Aorta (tissue), 4 donors: Measurements from ENCODE around the gene SLX1A. TPM values are rescaled to one million over a fixed set of nuclear protein-coding genes. Genes with fewer than 3 reads are reported as not detected.

ENCODE experiments used
- polyA plus RNA-seq, 2 donors: library from polyadenylated mRNA; stranded (reverse); fragments of 200-250 nt; gene quantifications; one replicate each; pipeline ENCODE4 v1.2.3, GENCODE V29; 2013
- total RNA-seq, 2 donors: library from RNA; stranded (reverse); fragmentation: NEBNext Ultra II Directional; extraction: Animal tissue kit (Norgen Biotek cat#: 25700); gene quantifications; one replicate each; pipeline ENCODE4 v1.2.1, GENCODE V29; 2021
- donor health status: healthy with polysubstance abuse.
- donor health status: Bipolar disorder and iron deficiency.
- donor health status: DM: no; HTN: no; CAD: no.
- donor health status: DM: yes; HTN: yes; CAD: no.

SLX1A gene
- total and polyA plus RNA-seq, 4 donors, result 19.8 to 66.6 (median 31.2) TPM

Other genes with a start within 250 kb of the SLX1A start
- 100 to 1,000 TPM in 1 of 2 donors, 10 to 100 TPM in 1; 88.0 to 115 TPM for gene TMEM219, start 231.8 kb upstream of the SLX1A start, total RNA-seq
- 100 to 1,000 TPM; 189 to 244 TPM for gene TMEM219, start 231.8 kb upstream of the SLX1A start, polyA plus RNA-seq
- 10 to 100 TPM; 37.5 to 57.7 TPM for gene TAOK2, start 220.0 kb upstream of the SLX1A start, total RNA-seq
- 10 to 100 TPM in 1 of 2 donors, 1 to 10 TPM in 1; 7.6 to 24.2 TPM for gene TAOK2, start 220.0 kb upstream of the SLX1A start, polyA plus RNA-seq
- 1 to 10 TPM; 7.9 to 8.8 TPM for gene HIRIP3, start 198.3 kb upstream of the SLX1A start, total RNA-seq
- gene HIRIP3, start 198.3 kb upstream of the SLX1A start, polyA plus RNA-seq, result 10 to 100 TPM; 13.3 to 23.6 TPM
- gene INO80E, start 197.6 kb upstream of the SLX1A start, total RNA-seq, result 10 to 100 TPM; 46.1 to 73.1 TPM
- gene INO80E, start 197.6 kb upstream of the SLX1A start, polyA plus RNA-seq, result 100 to 1,000 TPM in 1 of 2 donors, 10 to 100 TPM in 1; 51.0 to 108 TPM
- 1 to 10 TPM in 1 of 2 donors, under 1 TPM in 1; 0.23 to 1.8 TPM for gene DOC2A, start 182.8 kb upstream of the SLX1A start, total RNA-seq
- gene DOC2A, start 182.8 kb upstream of the SLX1A start, polyA plus RNA-seq, result under 1 TPM in 1 of 2 donors, not detected in 1; 0.08 TPM
- gene C16orf92, start 170.7 kb upstream of the SLX1A start, total RNA-seq, result not detected
- not detected for gene C16orf92, start 170.7 kb upstream of the SLX1A start, polyA plus RNA-seq
- not detected for gene TLCD3B, start 162.6 kb upstream of the SLX1A start, total RNA-seq
- not detected for gene TLCD3B, start 162.6 kb upstream of the SLX1A start, polyA plus RNA-seq
- 100 to 1,000 TPM; 791 to 861 TPM for gene ALDOA, start 128.1 kb upstream of the SLX1A start, total RNA-seq
- 100 to 1,000 TPM; 494 to 621 TPM for gene ALDOA, start 128.1 kb upstream of the SLX1A start, polyA plus RNA-seq
- 10 to 100 TPM; 50.2 to 51.0 TPM for gene PPP4C, start 117.9 kb upstream of the SLX1A start, total RNA-seq
- 10 to 100 TPM; 58.0 to 70.3 TPM for gene PPP4C, start 117.9 kb upstream of the SLX1A start, polyA plus RNA-seq
- gene TBX6, start 102.0 kb upstream of the SLX1A start, total RNA-seq, result 1 to 10 TPM in 1 of 2 donors, under 1 TPM in 1; 0.62 to 1.4 TPM
- gene TBX6, start 102.0 kb upstream of the SLX1A start, polyA plus RNA-seq, result 1 to 10 TPM in 1 of 2 donors, not detected in 1; 1.7 TPM
- gene YPEL3, start 97.7 kb upstream of the SLX1A start, total RNA-seq, result 10 to 100 TPM; 66.0 to 90.3 TPM
- 100 to 1,000 TPM in 1 of 2 donors, 10 to 100 TPM in 1; 94.2 to 240 TPM for gene YPEL3, start 97.7 kb upstream of the SLX1A start, polyA plus RNA-seq
- 10 to 100 TPM in 1 of 2 donors, 1 to 10 TPM in 1; 6.0 to 18.1 TPM for gene GDPD3, start 80.3 kb upstream of the SLX1A start, total RNA-seq
- 10 to 100 TPM in 1 of 2 donors, 1 to 10 TPM in 1; 2.1 to 22.8 TPM for gene GDPD3, start 80.3 kb upstream of the SLX1A start, polyA plus RNA-seq
- gene MAPK3, start 70.7 kb upstream of the SLX1A start, total RNA-seq, result 100 to 1,000 TPM in 1 of 2 donors, 10 to 100 TPM in 1; 95.0 to 138 TPM
- gene MAPK3, start 70.7 kb upstream of the SLX1A start, polyA plus RNA-seq, result 100 to 1,000 TPM; 110 to 135 TPM
- 10 to 100 TPM; 38.4 to 42.8 TPM for gene CORO1A, start 10.3 kb upstream of the SLX1A start, total RNA-seq
- gene CORO1A, start 10.3 kb upstream of the SLX1A start, polyA plus RNA-seq, result 10 to 100 TPM; 12.8 to 48.2 TPM
- gene BOLA2B, start 209 bp upstream of the SLX1A start, total RNA-seq, result 10 to 100 TPM; 31.3 to 52.1 TPM
- gene BOLA2B, start 209 bp upstream of the SLX1A start, polyA plus RNA-seq, result 100 to 1,000 TPM in 1 of 2 donors, 10 to 100 TPM in 1; 81.6 to 145 TPM
- gene SULT1A3, start 5.4 kb downstream of the SLX1A start, total RNA-seq, result 10 to 100 TPM in 1 of 2 donors, 1 to 10 TPM in 1; 6.6 to 29.7 TPM
- 10 to 100 TPM; 19.7 to 91.1 TPM for gene SULT1A3, start 5.4 kb downstream of the SLX1A start, polyA plus RNA-seq
- 10 to 100 TPM; 19.5 to 25.8 TPM for gene NPIPB13, start 54.6 kb downstream of the SLX1A start, total RNA-seq
- gene NPIPB13, start 54.6 kb downstream of the SLX1A start, polyA plus RNA-seq, result 1 to 10 TPM in 1 of 2 donors, under 1 TPM in 1; 0.13 to 8.5 TPM
- gene CD2BP2, start 161.4 kb downstream of the SLX1A start, total RNA-seq, result 10 to 100 TPM; 42.6 to 51.3 TPM
- gene CD2BP2, start 161.4 kb downstream of the SLX1A start, polyA plus RNA-seq, result 10 to 100 TPM; 23.4 to 51.1 TPM
- gene TBC1D10B, start 176.6 kb downstream of the SLX1A start, total RNA-seq, result 10 to 100 TPM; 30.7 to 38.0 TPM
- 10 to 100 TPM; 10.3 to 22.2 TPM for gene TBC1D10B, start 176.6 kb downstream of the SLX1A start, polyA plus RNA-seq
- not detected for gene MYL11, start 180.9 kb downstream of the SLX1A start, total RNA-seq
- under 1 TPM in 1 of 2 donors, not detected in 1; 0.26 TPM for gene MYL11, start 180.9 kb downstream of the SLX1A start, polyA plus RNA-seq
- gene SEPTIN1, start 188.7 kb downstream of the SLX1A start, total RNA-seq, result 1 to 10 TPM; 2.8 to 6.1 TPM
- 1 to 10 TPM; 1.0 to 2.6 TPM for gene SEPTIN1, start 188.7 kb downstream of the SLX1A start, polyA plus RNA-seq
- gene ZNF48, start 201.5 kb downstream of the SLX1A start, total RNA-seq, result 1 to 10 TPM; 6.2 to 7.4 TPM
- gene ZNF48, start 201.5 kb downstream of the SLX1A start, polyA plus RNA-seq, result 1 to 10 TPM; 3.4 to 4.9 TPM
- gene ZNF771, start 213.7 kb downstream of the SLX1A start, total RNA-seq, result 1 to 10 TPM; 6.3 to 7.4 TPM
- gene ZNF771, start 213.7 kb downstream of the SLX1A start, polyA plus RNA-seq, result 10 to 100 TPM; 11.4 to 20.5 TPM
- gene DCTPP1, start 236.2 kb downstream of the SLX1A start, total RNA-seq, result 10 to 100 TPM; 18.2 to 19.7 TPM
- gene DCTPP1, start 236.2 kb downstream of the SLX1A start, polyA plus RNA-seq, result 10 to 100 TPM; 16.6 to 36.3 TPM